Spleen (tissue), 7 donors: ENCODE data around the gene C5orf15.

Source experiments
- CTCF ChIP-seq, 11 experiments: fragments of 200-600 bp in 7 of 11; fragments of 450-650 bp in 4 of 11; sonication (generic) in 4 of 11; IDR thresholded peaks in 8 of 11; conservative IDR thresholded peaks in 3 of 11; 1 replicate in 7 of 11; 2 replicates in 4 of 11; pipeline versions ENCODE4 v1.4.0 to v1.8.0; 2016 to 2021; ENCODE audit warnings: antibody characterized with exemption in 11 of 11, inconsistent platforms in 4 of 11, mild to moderate bottlenecking in 1 of 11
- POLR2A ChIP-seq, 3 donors: fragments of 450-650 bp; IDR thresholded peaks; one replicate each; pipeline ENCODE4 v1.5.1; 2017; ENCODE audit warnings: antibody characterized with exemption in 3 of 3, mild to moderate bottlenecking in 1 of 3
- POLR2AphosphoS5 ChIP-seq, 3 donors: sonication (generic); formaldehyde crosslinking; IDR thresholded peaks; one replicate each; pipeline ENCODE4 v1.5.1; 2017; ENCODE audit warnings: antibody characterized with exemption in 3 of 3
- donor health status: DM: no; HTN: no; CAD: no; lungs with moderate emphysema.
- donor health status: DM: no; HTN: no; CAD: no.
- donor health status: DM: no; HTN: no; CAD: no.

- TF ChIP-seq POLR2AphosphoS5 (IDR thresholded peaks at IDR 0.05) (no peak), CTCF (IDR thresholded peaks at IDR 0.05 in 8 of 11, conservative IDR thresholded peaks at IDR 0.05 in 3 of 11) (no peak), POLR2A (IDR thresholded peaks at IDR 0.05) (no peak)
Observed at GRCh38 chr5:133916914-133917313, 51.5 kb downstream of the C5orf15 start.
